ENCODE data around the gene TSPAN31. TPM values are rescaled to one million over a fixed set of nuclear protein-coding genes. Genes with fewer than 3 reads are reported as not detected.
"Not testable (repeated sequence)": the region's sequence is repeated elsewhere in the genome, so short reads cannot be mapped to it uniquely, and the experiment has no call there.

Gene TSPAN31
- total RNA-seq, 1 donor from 2014 or later = 21.5 TPM

GRCh38 chr12:57769594-57769993, 24.8 kb downstream of the TSPAN31 start:
- Mint-ChIP-seq H3K4me3 (ENCODE audit: unreplicated experiment) (no peak overlapping the region), H3K27ac (ENCODE audit: unreplicated experiment) (no peak overlapping the region), H3K27me3 (ENCODE audit: low read depth) (peaks cover 15% of the 10 kb centered on the region), H3K4me1 (ENCODE audit: low read depth) (peaks cover 43% of the 10 kb centered on the region), H3K36me3 (ENCODE audit: low read depth) (peaks cover 17% of the 10 kb centered on the region), H3K9me3 (ENCODE audit: low read depth) (no peaks in the 10 kb centered on the region)
- TF ChIP-seq, protein P1, sequence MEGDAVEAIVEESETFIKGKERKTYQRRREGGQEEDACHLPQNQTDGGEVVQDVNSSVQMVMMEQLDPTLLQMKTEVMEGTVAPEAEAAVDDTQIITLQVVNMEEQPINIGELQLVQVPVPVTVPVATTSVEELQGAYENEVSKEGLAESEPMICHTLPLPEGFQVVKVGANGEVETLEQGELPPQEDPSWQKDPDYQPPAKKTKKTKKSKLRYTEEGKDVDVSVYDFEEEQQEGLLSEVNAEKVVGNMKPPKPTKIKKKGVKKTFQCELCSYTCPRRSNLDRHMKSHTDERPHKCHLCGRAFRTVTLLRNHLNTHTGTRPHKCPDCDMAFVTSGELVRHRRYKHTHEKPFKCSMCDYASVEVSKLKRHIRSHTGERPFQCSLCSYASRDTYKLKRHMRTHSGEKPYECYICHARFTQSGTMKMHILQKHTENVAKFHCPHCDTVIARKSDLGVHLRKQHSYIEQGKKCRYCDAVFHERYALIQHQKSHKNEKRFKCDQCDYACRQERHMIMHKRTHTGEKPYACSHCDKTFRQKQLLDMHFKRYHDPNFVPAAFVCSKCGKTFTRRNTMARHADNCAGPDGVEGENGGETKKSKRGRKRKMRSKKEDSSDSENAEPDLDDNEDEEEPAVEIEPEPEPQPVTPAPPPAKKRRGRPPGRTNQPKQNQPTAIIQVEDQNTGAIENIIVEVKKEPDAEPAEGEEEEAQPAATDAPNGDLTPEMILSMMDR (IDR thresholded peaks at IDR 0.05) = no peak
- no peak for DNase-seq (ENCODE audit: low spot score)

- Mint-ChIP-seq H3K27ac (ENCODE audit: unreplicated experiment) (no peak overlapping the region), H3K27me3 (ENCODE audit: low read depth) (peaks cover 5% of the 10 kb centered on the region), H3K36me3 (ENCODE audit: low read depth) (peaks cover 20% of the 10 kb centered on the region), H3K4me1 (ENCODE audit: low read depth) (peaks cover 34% of the 10 kb centered on the region), H3K4me3 (ENCODE audit: unreplicated experiment) (peak overlapping the region; percentile 31), H3K9me3 (ENCODE audit: low read depth) (no peaks in the 10 kb centered on the region)
- TF ChIP-seq, protein P1 (IDR thresholded peaks at IDR 0.05) = no peak
- no peak for DNase-seq (ENCODE audit: low spot score)
These were observed 25.9 kb downstream of the TSPAN31 start for GRCh38 chr12:57770734-57771133.

- peaks cover 30% of the 10 kb centered on the region for H3K4me1 Mint-ChIP-seq (ENCODE audit: low read depth)
- peaks cover 3% of the 10 kb centered on the region for H3K27me3 Mint-ChIP-seq (ENCODE audit: low read depth)
- peaks cover 26% of the 10 kb centered on the region for H3K36me3 Mint-ChIP-seq (ENCODE audit: low read depth)
- no peaks in the 10 kb centered on the region for H3K9me3 Mint-ChIP-seq (ENCODE audit: low read depth)
- H3K27ac Mint-ChIP-seq (ENCODE audit: unreplicated experiment) = peak overlapping the region; percentile 100
- DNase-seq (ENCODE audit: low spot score) = no peak
- H3K4me3 Mint-ChIP-seq (ENCODE audit: unreplicated experiment) = peak overlapping the region; percentile 100
- TF ChIP-seq, protein P1 (IDR thresholded peaks at IDR 0.05) = no peak
These were observed 26.5 kb downstream of the TSPAN31 start for GRCh38 chr12:57771236-57771872.

DNA sequence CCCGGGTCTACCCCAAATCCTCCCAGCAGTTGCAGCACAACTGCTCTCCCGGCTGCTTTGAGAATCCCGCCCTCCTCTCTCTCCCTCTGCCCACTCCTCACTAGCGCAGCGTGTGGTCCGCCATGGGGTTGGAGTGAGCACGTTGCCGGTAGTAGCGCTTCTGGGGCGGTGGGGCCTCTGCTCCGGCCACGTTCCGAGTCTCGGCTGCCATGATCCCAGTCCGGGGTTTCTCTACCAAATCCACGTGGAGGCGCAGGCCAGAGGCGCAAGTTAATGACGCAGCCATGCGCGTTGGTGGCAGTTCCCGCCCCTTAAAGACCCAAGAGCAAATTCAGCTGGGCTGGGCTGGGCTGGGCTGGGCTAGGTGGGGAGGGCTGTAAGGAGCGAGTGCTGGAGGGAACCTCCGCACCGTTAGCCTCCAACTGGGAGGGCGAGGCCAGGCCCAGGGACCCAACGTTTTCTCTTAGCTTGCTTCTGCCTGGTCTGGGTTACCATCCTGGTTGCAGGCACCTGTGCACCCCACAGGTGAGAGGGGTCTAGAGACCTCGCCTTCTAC, 27.1 kb downstream of the TSPAN31 start, which contains the start of gene METTL1:
Gene METTL1 (minus strand): TSS at position 233 of the 556 bp plus-strand sequence. CDS start 22 bp downstream, at position 211.
- peaks cover 24% of the 10 kb centered on the region for H3K4me1 Mint-ChIP-seq (ENCODE audit: low read depth)
- peak within 1 kb of the TSS; percentile 100 for H3K27ac Mint-ChIP-seq (ENCODE audit: unreplicated experiment)
- no peak for DNase-seq (ENCODE audit: low spot score)
- H3K4me3 Mint-ChIP-seq (ENCODE audit: unreplicated experiment) = peak within 1 kb of the TSS; percentile 100
- TF ChIP-seq, protein P1 (IDR thresholded peaks at IDR 0.05) = no peak
- peaks cover 28% of the 10 kb centered on the region for H3K36me3 Mint-ChIP-seq (ENCODE audit: low read depth)
- no peaks in the 10 kb centered on the region for H3K9me3 Mint-ChIP-seq (ENCODE audit: low read depth)
- no peaks in the 10 kb centered on the region for H3K27me3 Mint-ChIP-seq (ENCODE audit: low read depth)

DNA sequence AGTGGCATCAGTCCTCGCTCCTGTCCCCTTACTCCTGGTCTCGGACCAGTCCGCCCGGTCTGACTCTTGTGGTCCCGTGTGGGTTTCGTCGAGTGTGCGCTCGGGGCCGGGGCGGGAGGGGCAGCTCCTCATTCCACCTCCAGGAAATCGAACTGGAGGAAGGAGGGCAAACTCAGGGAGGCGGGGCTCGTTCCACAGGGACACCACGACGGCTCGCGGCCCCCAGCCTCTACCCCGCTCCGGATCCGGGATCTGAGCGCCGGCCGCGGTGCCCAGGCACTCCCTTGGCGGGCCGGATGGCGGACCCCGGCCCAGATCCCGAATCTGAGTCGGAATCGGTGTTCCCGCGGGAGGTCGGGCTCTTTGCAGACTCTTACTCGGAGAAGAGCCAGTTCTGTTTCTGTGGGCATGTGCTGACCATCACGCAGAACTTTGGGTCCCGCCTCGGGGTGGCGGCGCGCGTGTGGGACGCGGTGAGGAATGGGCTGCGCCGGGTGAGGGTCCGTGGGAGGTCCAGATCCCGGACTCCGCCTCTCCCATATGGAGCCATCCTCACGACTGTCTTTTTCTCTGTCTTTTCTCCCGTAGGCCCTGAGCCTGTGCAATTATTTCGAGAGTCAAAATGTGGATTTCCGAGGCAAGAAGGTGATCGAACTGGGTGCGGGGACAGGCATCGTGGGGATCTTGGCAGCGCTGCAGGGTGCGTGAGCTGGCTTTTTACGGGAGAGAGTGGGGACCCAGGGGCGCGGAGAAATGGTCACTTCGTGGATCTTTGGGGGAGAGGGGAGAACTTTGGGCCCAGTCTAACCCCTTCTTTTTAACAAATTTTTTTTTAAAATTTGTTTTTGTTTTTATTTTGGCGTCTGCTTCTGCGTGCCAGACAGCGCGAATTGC, 27.8 kb downstream of the TSPAN31 start, which contains the start of gene EEF1AKMT3:
Gene EEF1AKMT3 (plus strand): TSS at position 186 of the 894 bp plus-strand sequence. CDS start 111 bp downstream, at position 297.
- Mint-ChIP-seq H3K4me3 (ENCODE audit: unreplicated experiment) (peak within 1 kb of the TSS; percentile 100), H3K9me3 (ENCODE audit: low read depth) (no peaks in the 10 kb centered on the region), H3K4me1 (ENCODE audit: low read depth) (peaks cover 22% of the 10 kb centered on the region), H3K27me3 (ENCODE audit: low read depth) (no peaks in the 10 kb centered on the region), H3K27ac (ENCODE audit: unreplicated experiment) (peak within 1 kb of the TSS; percentile 100), H3K36me3 (ENCODE audit: low read depth) (peaks cover 28% of the 10 kb centered on the region)
- no peak for DNase-seq (ENCODE audit: low spot score)
- TF ChIP-seq, protein P1 (IDR thresholded peaks at IDR 0.05) = no peak

GRCh38 chr12:57774634-57775033, 29.8 kb downstream of the TSPAN31 start:
- not testable (repeated sequence) for H3K27me3 Mint-ChIP-seq (ENCODE audit: low read depth); H3K9me3 Mint-ChIP-seq (ENCODE audit: low read depth); H3K4me3 Mint-ChIP-seq (ENCODE audit: unreplicated experiment); DNase-seq (ENCODE audit: low spot score); H3K27ac Mint-ChIP-seq (ENCODE audit: unreplicated experiment)
- H3K4me1 Mint-ChIP-seq (ENCODE audit: low read depth) = peaks cover 26% of the 10 kb centered on the region
- peaks cover 20% of the 10 kb centered on the region for H3K36me3 Mint-ChIP-seq (ENCODE audit: low read depth)

All from chondrocyte (in vitro differentiated cells).